K562 (cell line): Measurements from ENCODE around the gene RUNX1. TPM values are rescaled to one million over a fixed set of nuclear protein-coding genes. Genes with fewer than 3 reads are reported as not detected.

ENCODE experiments used
- HMG20B ChIP-seq: fragments of 250-450 bp; sonication (Bioruptor Pico); IDR thresholded peaks from 2 replicates; pipeline ENCODE4 v1.5.0; 2021; ENCODE audit warnings: mild to moderate bottlenecking
- MAFK ChIP-seq: IDR thresholded peaks from 2 replicates; pipeline ENCODE4 v1.6.1; 2011; ENCODE audit warnings: low read length, improper control_type of control experiment
- MGA ChIP-seq: fragments of 450-650 bp; IDR thresholded peaks from 2 replicates; pipeline ENCODE4 v1.6.1; 2016; ENCODE audit warnings: mild to moderate bottlenecking, moderate library complexity
- RAD21 ChIP-seq, 2 experiments: fragments of 250-450 bp in 1 of 2; fragments of 450-650 bp in 1 of 2; sonication (Bioruptor Pico) in 1 of 2; formaldehyde crosslinking in 1 of 2; IDR thresholded peaks in 1 of 2; conservative IDR thresholded peaks in 1 of 2; 2 replicates each; pipeline versions ENCODE4 v1.4.0 to v1.8.0; 2020 to 2022; ENCODE audit warnings: mild to moderate bottlenecking in 2 of 2, moderate library complexity in 1 of 2
- UBTF ChIP-seq, 2 experiments: IDR thresholded peaks; 2 replicates each; pipeline ENCODE4 v1.6.1; 2012; ENCODE audit warnings: improper control_type of control experiment in 2 of 2, low read depth in 2 of 2, low read length in 2 of 2, borderline replicate concordance in 1 of 2
- ZBTB11 ChIP-seq, 3 experiments: fragments of 200-800 bp in 1 of 3; fragments of 250-450 bp in 1 of 3; fragments of 450-650 bp in 1 of 3; sonication (Bioruptor Pico) in 1 of 3; sonication (Bioruptor generic) in 1 of 3; formaldehyde crosslinking in 1 of 3; IDR thresholded peaks; 2 replicates each; pipeline versions ENCODE4 v1.6.1 to v1.8.0; 2016 to 2022; ENCODE audit warnings: mild to moderate bottlenecking in 2 of 3, missing genetic modification characterization in 2 of 3, missing compliant biosample characterization in 1 of 3, moderate library complexity in 1 of 3
- ZNF232 ChIP-seq: sonication (generic); formaldehyde crosslinking; IDR thresholded peaks from 2 replicates; pipeline ENCODE4 v1.8.0; 2022; ENCODE audit warnings: mild to moderate bottlenecking, missing genetic modification reagents
- polyA plus RNA-seq, 8 experiments: library from polyadenylated mRNA; depleted of rRNA in 4 of 8; stranded (reverse) in 5 of 8; unstranded in 3 of 8; fragments of >200 nt; fragmentation: Nextera tagmentation in 2 of 8; fragmentation: Illumina TruSeq in 1 of 8; extraction: Ambion mirVana in 2 of 8; extraction: Trizol in 1 of 8; gene quantifications; 2 replicates each; pipeline versions ENCODE4 v1.2.1 to v1.2.3, GENCODE V29; 2011 to 2014; ENCODE audit warnings: inconsistent platforms in 1 of 8, missing spikeins in 1 of 8
- total RNA-seq, 7 experiments: library from RNA; depleted of rRNA in 6 of 7; stranded (reverse); fragments of >200 nt in 6 of 7; fragmentation: Illumina TruSeq in 2 of 7; extraction: Trizol in 2 of 7; gene quantifications; 2 replicates each; pipeline versions ENCODE4 v1.2.1 to v1.2.3, GENCODE V29; 2011 to 2021; ENCODE audit warnings: low replicate concordance in 1 of 7

The RUNX1 gene
- total and polyA plus RNA-seq, 9 of the 15 experiments (the other 6 are each of a cell fraction or from before 2014, with no cell fraction given) = 2.2 to 68.6 (median 17.8) TPM

- TF ChIP-seq MGA (0 out of 2 replicates have a peak, but pooled peaks have one; percentile 41), ZNF232 (CRISPR knock-in tag) (no peak), ZBTB11 (CRISPR knock-in tag; IDR thresholded peaks at IDR 0.05) (no peak), MAFK (no peak), RAD21 (CRISPR knock-in tag; conservative IDR thresholded peaks at IDR 0.05 in 1 of 2, IDR thresholded peaks at IDR 0.05 in 1 of 2) (peak; percentile 37 to 62; a peak in 3 of 4 replicates), UBTF (IDR thresholded peaks at IDR 0.05; ENCODE audit: borderline replicate concordance in 1 of 2, low read depth in 2 of 2, low read length in 2 of 2) (no peak), HMG20B (no peak)
Measured at GRCh38 chr21:34946916-34947534, 102.1 kb downstream of the RUNX1 start (continued).
